NOMO-1 (cell line): Measurements from ENCODE around the gene IGSF3.
"Not testable (repeated sequence)": the region's sequence is repeated elsewhere in the genome, so short reads cannot be mapped to it uniquely, and the experiment has no call there.

Experiments used
- DNase-seq, 2 experiments: peaks; one replicate each; lab custom pipeline; 2025; ENCODE audit not compliant: unreplicated experiment in 2 of 2; lab: John Stamatoyannopoulos, UW

Gene IGSF3

GRCh38 chr1:116664366-116664977 lies 3.1 kb downstream of the IGSF3 start:
- DNase-seq: no peak

GRCh38 chr1:116663821-116664220 lies 3.7 kb downstream of the IGSF3 start:
- no peak for DNase-seq

- DNase-seq: no peak
These were observed 5.9 kb downstream of the IGSF3 start for GRCh38 chr1:116661633-116662032.

- DNase-seq: not testable (repeated sequence)
These were observed 8.9 kb downstream of the IGSF3 start for GRCh38 chr1:116658645-116659044.

- DNase-seq: not testable (repeated sequence)
These were observed 9.7 kb downstream of the IGSF3 start for GRCh38 chr1:116657836-116658235.

- no peak for DNase-seq
These were observed 13.2 kb downstream of the IGSF3 start for GRCh38 chr1:116654351-116654750.

GRCh38 chr1:116652598-116652997 lies 14.9 kb downstream of the IGSF3 start:
- not testable (repeated sequence) for DNase-seq

GRCh38 chr1:116650781-116651180 lies 16.8 kb downstream of the IGSF3 start:
- not testable (repeated sequence) for DNase-seq

- not testable (repeated sequence) for DNase-seq
These were observed 18.5 kb downstream of the IGSF3 start for GRCh38 chr1:116649041-116649440.

- DNase-seq: not testable (repeated sequence)
These were observed 19.2 kb downstream of the IGSF3 start for GRCh38 chr1:116648325-116648724.

- not testable (repeated sequence) for DNase-seq
These were observed 20.3 kb downstream of the IGSF3 start for GRCh38 chr1:116647186-116647585.

GRCh38 chr1:116646673-116647170 lies 20.8 kb downstream of the IGSF3 start:
- not testable (repeated sequence) for DNase-seq

GRCh38 chr1:116645802-116646672 lies 21.5 kb downstream of the IGSF3 start:
- DNase-seq: peak in 1 of 2 experiments; percentile 1

GRCh38 chr1:116644993-116645392 lies 22.5 kb downstream of the IGSF3 start:
- DNase-seq: not testable (repeated sequence)

- DNase-seq: not testable (repeated sequence)
These were observed 23.4 kb downstream of the IGSF3 start for GRCh38 chr1:116644096-116644495.

- DNase-seq: not testable (repeated sequence)
These were observed 24.2 kb downstream of the IGSF3 start for GRCh38 chr1:116643281-116643751.

- not testable (repeated sequence) for DNase-seq
These were observed 24.9 kb downstream of the IGSF3 start for GRCh38 chr1:116642311-116643280.

GRCh38 chr1:116637583-116637982 lies 29.9 kb downstream of the IGSF3 start:
- not testable (repeated sequence) for DNase-seq

- not testable (repeated sequence) for DNase-seq
These were observed 30.9 kb downstream of the IGSF3 start for GRCh38 chr1:116636584-116636983.

GRCh38 chr1:116634386-116634785 lies 33.1 kb downstream of the IGSF3 start:
- not testable (repeated sequence) for DNase-seq
